HG03442 (cell line): ENCODE data around the gene CCBE1.

Experiments used
- ATAC-seq: cut with Tn5 transposase; IDR thresholded peaks from one replicate; pipeline ENCODE4 v1.9.1; 2021; ENCODE audit warnings: mild to moderate bottlenecking, moderate library complexity; ENCODE audit not compliant: unreplicated experiment

CCBE1 gene

GRCh38 chr18:59420244-59420643, 277.0 kb downstream of the CCBE1 start:
- ATAC-seq: no peak

- no peak for ATAC-seq
Measured at GRCh38 chr18:59419386-59419785, 277.8 kb downstream of the CCBE1 start.

GRCh38 chr18:59416818-59417217, 280.4 kb downstream of the CCBE1 start:
- no peak for ATAC-seq

GRCh38 chr18:59414111-59414653, 283.0 kb downstream of the CCBE1 start:
- ATAC-seq: no peak

- peak; percentile 99 for ATAC-seq
Measured at GRCh38 chr18:59402432-59403090, 294.7 kb downstream of the CCBE1 start.

- no peak for ATAC-seq
Measured at GRCh38 chr18:59400407-59400806, 296.8 kb downstream of the CCBE1 start.

GRCh38 chr18:59395226-59396175, 301.7 kb downstream of the CCBE1 start:
- no peak for ATAC-seq

GRCh38 chr18:59393381-59393780, 303.8 kb downstream of the CCBE1 start:
- no peak for ATAC-seq

- ATAC-seq: no peak
Measured at GRCh38 chr18:59388817-59389216, 308.4 kb downstream of the CCBE1 start.

GRCh38 chr18:59387687-59388565, 309.3 kb downstream of the CCBE1 start:
- ATAC-seq: no peak

GRCh38 chr18:59386909-59387686, 310.1 kb downstream of the CCBE1 start:
- ATAC-seq: no peak

- no peak for ATAC-seq
Measured at GRCh38 chr18:59385191-59385590, 312.0 kb downstream of the CCBE1 start.

GRCh38 chr18:59383851-59384250, 313.4 kb downstream of the CCBE1 start:
- ATAC-seq: no peak

- no peak for ATAC-seq
Measured at GRCh38 chr18:59382383-59382782, 314.8 kb downstream of the CCBE1 start.

GRCh38 chr18:59381949-59382348, 315.3 kb downstream of the CCBE1 start:
- no peak for ATAC-seq
